Measurements from ENCODE around the gene SOX6.

SOX6 gene

GRCh38 chr11:16026849-16027248 lies 329.5 kb downstream of the SOX6 start:
- no peak for TF ChIP-seq CTCF (IDR thresholded peaks at IDR 0.05; ENCODE audit: low read length)
- no peak for TF ChIP-seq EZH2 (IDR thresholded peaks at IDR 0.05; ENCODE audit: borderline replicate concordance, low read length)

GRCh38 chr11:16018931-16019330 lies 337.4 kb downstream of the SOX6 start:
- Histone ChIP-seq H3K27me3 (ENCODE audit: insufficient read depth, low read length) (no peaks in the 10 kb centered on the region), H2AFZ (ENCODE audit: low read length) (no peak overlapping the region), H3K4me1 (ENCODE audit: insufficient read depth, low read length, severe bottlenecking) (no peaks in the 10 kb centered on the region), H3K9ac (ENCODE audit: low read length) (no peak overlapping the region), H3K36me3 (ENCODE audit: insufficient read depth, low read length) (no peaks in the 10 kb centered on the region), H4K20me1 (ENCODE audit: insufficient read depth, low read length) (no peaks in the 10 kb centered on the region), H3F3A (ENCODE audit: insufficient read depth, low read length) (no peaks in the 10 kb centered on the region), H3K79me2 (ENCODE audit: insufficient read depth, low read length) (no peaks in the 10 kb centered on the region), H3K4me2 (ENCODE audit: low read length) (no peak overlapping the region), H3K9me2 (ENCODE audit: low read depth, low read length) (no peaks in the 10 kb centered on the region), H3K9me3 (ENCODE audit: low read length) (no peaks in the 10 kb centered on the region), H3K27ac (ENCODE audit: low read depth, low read length, poor library complexity, severe bottlenecking) (no peak overlapping the region), H3K4me3 (ENCODE audit: low read depth, low read length, poor library complexity, severe bottlenecking) (no peak overlapping the region)
- TF ChIP-seq EZH2 (IDR thresholded peaks at IDR 0.05; ENCODE audit: borderline replicate concordance, low read length) (no peak), CTCF (IDR thresholded peaks at IDR 0.05; ENCODE audit: low read length) (no peak)

More at GRCh38 chr11:16026849-16027248, 329.5 kb downstream of the SOX6 start:
- Histone ChIP-seq H3K9me2 (ENCODE audit: low read depth, low read length) (no peaks in the 10 kb centered on the region), H2AFZ (ENCODE audit: low read length) (no peak overlapping the region), H3K36me3 (ENCODE audit: insufficient read depth, low read length) (no peaks in the 10 kb centered on the region), H3K4me2 (ENCODE audit: low read length) (no peak overlapping the region), H3K27ac (ENCODE audit: low read depth, low read length, poor library complexity, severe bottlenecking) (no peak overlapping the region), H3K4me3 (ENCODE audit: low read depth, low read length, poor library complexity, severe bottlenecking) (no peak overlapping the region), H3K79me2 (ENCODE audit: insufficient read depth, low read length) (no peaks in the 10 kb centered on the region), H3K4me1 (ENCODE audit: insufficient read depth, low read length, severe bottlenecking) (no peaks in the 10 kb centered on the region), H4K20me1 (ENCODE audit: insufficient read depth, low read length) (no peaks in the 10 kb centered on the region), H3K27me3 (ENCODE audit: insufficient read depth, low read length) (no peaks in the 10 kb centered on the region), H3K9me3 (ENCODE audit: low read length) (no peaks in the 10 kb centered on the region), H3F3A (ENCODE audit: insufficient read depth, low read length) (no peaks in the 10 kb centered on the region), H3K9ac (ENCODE audit: low read length) (no peak overlapping the region)

GRCh38 chr11:16016468-16016829 lies 339.9 kb downstream of the SOX6 start:
- H3F3A ChIP-seq (ENCODE audit: insufficient read depth, low read length): no peaks in the 10 kb centered on the region
- no peaks in the 10 kb centered on the region for H3K27me3 ChIP-seq (ENCODE audit: insufficient read depth, low read length)
- H3K4me3 ChIP-seq (ENCODE audit: low read depth, low read length, poor library complexity, severe bottlenecking): no peak overlapping the region
- H3K9ac ChIP-seq (ENCODE audit: low read length): no peak overlapping the region
- H3K27ac ChIP-seq (ENCODE audit: low read depth, low read length, poor library complexity, severe bottlenecking): no peak overlapping the region
- no peak for TF ChIP-seq CTCF (IDR thresholded peaks at IDR 0.05; ENCODE audit: low read length)
- H3K9me3 ChIP-seq (ENCODE audit: low read length): no peaks in the 10 kb centered on the region
- H4K20me1 ChIP-seq (ENCODE audit: insufficient read depth, low read length): no peaks in the 10 kb centered on the region
- no peaks in the 10 kb centered on the region for H3K36me3 ChIP-seq (ENCODE audit: insufficient read depth, low read length)
- H3K79me2 ChIP-seq (ENCODE audit: insufficient read depth, low read length): no peaks in the 10 kb centered on the region
- no peaks in the 10 kb centered on the region for H3K9me2 ChIP-seq (ENCODE audit: low read depth, low read length)
- no peak overlapping the region for H2AFZ ChIP-seq (ENCODE audit: low read length)
- no peaks in the 10 kb centered on the region for H3K4me1 ChIP-seq (ENCODE audit: insufficient read depth, low read length, severe bottlenecking)
- H3K4me2 ChIP-seq (ENCODE audit: low read length): no peak overlapping the region
